GM23248 (cell line): ENCODE measurements around the gene APP.

Experiments used
- EZH2 ChIP-seq: fragments of 200-600 bp; sonication (generic); IDR thresholded peaks from 2 replicates; pipeline ENCODE4 v1.6.1; 2018; ENCODE audit warnings: antibody characterized with exemption, mild to moderate bottlenecking; ENCODE audit not compliant: insufficient read depth, poor library complexity, severe bottlenecking
- EZH2phosphoT487 ChIP-seq: fragments of 200-600 bp; sonication (generic); IDR thresholded peaks from 2 replicates; pipeline ENCODE4 v1.6.1; 2018; ENCODE audit warnings: antibody characterized with exemption, moderate library complexity, mild to moderate bottlenecking, low read depth; ENCODE audit not compliant: insufficient read depth

DNA sequence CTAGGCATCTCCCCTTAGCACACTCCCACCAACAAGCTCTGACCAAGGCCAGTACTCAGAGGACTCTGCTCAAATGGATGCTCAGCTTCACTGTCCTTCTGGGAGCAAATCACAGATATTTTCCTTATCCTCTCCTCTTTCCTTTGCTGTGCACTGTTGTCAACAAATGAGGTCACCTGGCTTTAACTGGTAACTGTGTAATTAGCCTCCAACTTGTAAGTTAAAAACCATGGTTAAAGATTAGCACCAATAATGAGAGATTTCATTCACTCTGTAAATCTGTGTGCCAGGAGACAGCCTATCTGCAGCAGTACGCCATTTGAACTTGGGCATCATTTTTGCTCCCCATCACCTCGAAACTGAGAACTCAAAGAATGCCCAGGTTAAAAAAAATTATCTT lies 286.3 kb downstream of the APP start:
- no peak for TF ChIP-seq EZH2
- no peak for TF ChIP-seq EZH2phosphoT487
